ENCODE results near the gene MICAL2.

The MICAL2 gene

GRCh38 chr11:12237381-12237784 lies 127.0 kb downstream of the MICAL2 start:
- DNase-seq = no peak

- no peak for DNase-seq
Observed at GRCh38 chr11:12238420-12238819, 128.0 kb downstream of the MICAL2 start.

GRCh38 chr11:12239396-12239795 lies 129.0 kb downstream of the MICAL2 start:
- no peak for DNase-seq

- no peak for DNase-seq
Observed at GRCh38 chr11:12239804-12240371, 129.5 kb downstream of the MICAL2 start.

GRCh38 chr11:12240677-12241076 lies 130.3 kb downstream of the MICAL2 start:
- no peak for DNase-seq

- DNase-seq = no peak
Observed at GRCh38 chr11:12241401-12241800, 131.0 kb downstream of the MICAL2 start.

- no peak for DNase-seq
Observed at GRCh38 chr11:12241971-12242672, 131.7 kb downstream of the MICAL2 start.

GRCh38 chr11:12242966-12243365 lies 132.6 kb downstream of the MICAL2 start:
- DNase-seq = no peak

DNA sequence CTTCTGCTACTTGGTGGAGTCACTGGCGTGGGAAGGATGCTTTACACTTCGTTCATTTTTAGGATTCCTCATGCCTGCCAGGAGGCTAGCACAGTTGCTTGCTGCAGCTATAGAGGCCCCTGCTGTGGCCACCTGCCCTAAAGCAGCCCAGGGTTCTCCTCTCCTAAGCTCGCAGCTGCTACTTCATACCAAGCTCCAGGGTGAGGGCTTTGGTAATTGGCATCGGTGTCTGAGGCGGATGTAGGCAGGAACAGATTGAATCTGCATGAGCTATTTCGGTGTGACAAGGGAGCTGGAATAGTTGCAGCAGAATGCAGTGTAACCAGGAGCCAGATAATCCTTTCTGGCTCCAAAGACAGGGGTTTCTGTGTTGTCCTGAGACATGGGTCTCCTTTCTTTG lies 133.1 kb downstream of the MICAL2 start:
- no peak for DNase-seq

DNA sequence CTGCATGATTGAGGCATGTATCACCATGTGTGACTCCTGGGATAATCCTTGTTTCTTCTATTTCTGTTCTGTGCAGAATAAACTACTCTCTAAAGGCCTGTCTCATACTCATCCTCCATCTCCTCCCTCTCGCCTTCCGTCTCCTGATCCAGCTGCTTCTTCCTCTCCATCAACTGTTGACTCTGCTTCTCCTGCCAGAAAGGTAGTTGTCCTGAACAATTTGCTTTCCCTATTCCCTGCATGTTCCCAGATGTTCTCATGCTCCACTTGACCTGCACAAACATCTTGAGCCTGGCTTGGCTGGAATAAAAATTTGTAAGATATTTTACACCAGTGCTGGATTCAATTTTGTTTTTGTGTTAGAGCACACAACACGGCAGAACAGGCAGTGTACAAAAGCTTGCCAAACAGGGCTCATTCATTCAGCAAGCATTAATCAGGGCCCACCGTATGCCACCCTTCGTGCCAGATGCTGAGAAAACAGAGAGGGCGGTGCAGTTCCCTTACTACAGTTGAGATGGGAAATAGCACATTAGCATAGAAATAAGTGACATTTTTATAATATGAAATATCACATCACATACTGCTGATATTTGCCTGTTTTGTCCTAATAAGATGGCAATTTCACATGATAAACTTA lies 133.6 kb downstream of the MICAL2 start:
- no peak for DNase-seq

GRCh38 chr11:12245091-12245490 lies 134.7 kb downstream of the MICAL2 start:
- no peak for DNase-seq

- DNase-seq = no peak
Observed at GRCh38 chr11:12245549-12246016, 135.2 kb downstream of the MICAL2 start.

GRCh38 chr11:12246147-12246546 lies 135.8 kb downstream of the MICAL2 start:
- peak; percentile 43 for DNase-seq

GRCh38 chr11:12246989-12247388 lies 136.6 kb downstream of the MICAL2 start:
- DNase-seq = no peak

DNA sequence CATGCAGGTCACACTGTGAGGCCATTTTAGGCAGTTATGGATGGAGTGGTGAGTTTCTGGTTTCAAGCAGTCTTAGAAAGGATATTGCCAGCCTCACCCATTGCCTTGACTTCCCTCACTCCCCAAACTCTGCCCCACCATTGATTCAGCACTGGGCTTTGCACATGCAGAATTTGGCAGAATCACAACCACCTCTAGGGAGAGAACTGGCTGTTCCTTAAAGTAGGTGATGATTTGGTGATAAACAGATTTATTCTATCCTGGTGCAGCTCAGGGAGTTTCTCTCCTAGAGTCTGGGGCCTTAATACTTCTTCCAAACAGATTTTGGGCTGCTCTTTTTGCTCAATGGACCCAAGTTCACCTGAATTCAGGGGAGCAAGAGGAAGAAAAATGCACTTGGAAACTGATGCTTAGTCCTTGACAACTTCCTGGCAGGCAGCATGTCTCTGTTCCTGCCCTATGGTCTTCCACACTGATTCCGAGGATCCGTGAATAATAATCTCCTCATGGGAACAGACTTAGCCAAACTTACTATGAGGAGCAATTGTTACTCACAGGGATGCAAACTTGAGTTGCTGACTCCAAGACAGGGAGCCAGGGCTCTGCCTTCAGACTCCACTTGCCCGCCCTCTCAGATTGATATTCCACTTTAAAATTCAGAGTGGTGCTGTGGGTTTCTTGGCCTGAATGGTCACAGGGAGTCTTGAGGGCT lies 137.3 kb downstream of the MICAL2 start:
- DNase-seq = no peak

DNA sequence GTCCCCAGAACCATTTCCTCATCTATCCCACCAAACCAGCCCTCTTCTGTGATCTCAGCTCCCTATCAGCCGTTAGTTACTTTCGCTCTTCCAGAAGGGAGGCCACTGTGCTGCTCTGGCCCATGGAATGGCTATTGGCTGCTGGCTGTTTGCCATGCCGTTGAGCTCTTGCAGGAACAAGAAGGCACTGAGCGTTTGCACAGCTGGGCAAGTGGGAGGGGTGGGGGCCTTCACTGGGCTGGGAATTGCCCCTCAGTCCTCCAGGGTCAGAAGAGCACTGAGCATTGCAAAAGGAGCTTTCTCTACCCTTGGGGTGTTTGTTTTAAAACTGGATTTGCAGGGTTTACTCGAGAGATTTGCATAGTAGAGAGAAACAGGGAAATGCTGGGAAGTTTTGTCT lies 137.9 kb downstream of the MICAL2 start:
- DNase-seq = no peak

GRCh38 chr11:12249590-12250260 lies 139.3 kb downstream of the MICAL2 start:
- no peak for DNase-seq

- DNase-seq = peak; percentile 40
Observed at GRCh38 chr11:12251666-12252560, 141.5 kb downstream of the MICAL2 start.

DNA sequence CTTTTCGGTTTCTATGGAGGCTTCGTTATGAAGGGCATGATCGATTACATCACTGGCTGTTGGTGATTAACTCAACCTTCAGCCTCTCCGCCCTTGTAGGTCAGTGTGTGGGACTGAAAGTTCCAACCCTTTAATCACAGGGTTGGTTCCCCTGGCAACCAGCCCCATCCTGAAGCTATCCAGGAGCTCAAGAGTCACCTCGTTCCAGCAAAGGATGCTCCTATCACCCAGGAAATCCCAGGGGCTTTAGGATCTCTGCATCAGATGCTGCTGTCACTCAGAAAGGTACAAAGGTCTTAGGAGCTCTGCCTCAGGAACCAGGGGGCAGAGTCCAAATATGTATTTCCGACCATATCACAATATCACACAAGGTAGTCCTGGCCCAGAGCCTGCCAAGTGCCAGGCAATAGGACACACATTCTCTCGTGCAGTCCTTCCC lies 143.5 kb downstream of the MICAL2 start:
- DNase-seq = no peak

DNA sequence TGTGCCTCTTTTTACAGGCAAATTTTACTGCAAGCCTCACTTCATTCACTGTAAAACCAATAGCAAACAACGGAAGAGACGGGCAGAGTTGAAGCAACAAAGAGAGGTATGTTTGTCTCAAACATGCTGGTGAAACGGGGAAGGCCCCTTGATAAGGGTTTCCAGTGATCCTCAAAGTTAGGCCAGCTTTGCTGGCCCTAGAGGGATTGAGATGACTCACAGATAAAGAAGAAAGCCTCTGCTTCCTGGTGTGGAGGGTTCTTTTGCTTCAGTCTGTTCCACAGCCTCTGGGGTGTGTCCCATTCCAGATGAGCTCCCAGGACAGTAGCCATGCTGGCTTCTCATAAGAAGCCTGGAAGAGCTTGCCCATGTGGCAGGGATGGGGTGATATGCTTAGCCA lies 148.1 kb downstream of the MICAL2 start:
- no peak for DNase-seq

- DNase-seq = no peak
Observed at GRCh38 chr11:12259956-12260355, 149.6 kb downstream of the MICAL2 start.

Measured in retina (tissue), 1 donor.